Dermis lymphatic vessel endothelial cell (primary cell): ENCODE results near the gene BCL2L12. TPM values are rescaled to one million over a fixed set of nuclear protein-coding genes. Genes with fewer than 3 reads are reported as not detected.

ENCODE experiments used
- total RNA-seq: library from RNA; depleted of rRNA; stranded (reverse); fragments of >200 nt; gene quantifications from 2 replicates; pipeline ENCODE4 v1.2.1, GENCODE V29; 2014

The BCL2L12 gene, protein sequence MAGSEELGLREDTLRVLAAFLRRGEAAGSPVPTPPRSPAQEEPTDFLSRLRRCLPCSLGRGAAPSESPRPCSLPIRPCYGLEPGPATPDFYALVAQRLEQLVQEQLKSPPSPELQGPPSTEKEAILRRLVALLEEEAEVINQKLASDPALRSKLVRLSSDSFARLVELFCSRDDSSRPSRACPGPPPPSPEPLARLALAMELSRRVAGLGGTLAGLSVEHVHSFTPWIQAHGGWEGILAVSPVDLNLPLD
- 2.6 and 3.4 TPM in 2 replicates for total RNA-seq

DNA sequence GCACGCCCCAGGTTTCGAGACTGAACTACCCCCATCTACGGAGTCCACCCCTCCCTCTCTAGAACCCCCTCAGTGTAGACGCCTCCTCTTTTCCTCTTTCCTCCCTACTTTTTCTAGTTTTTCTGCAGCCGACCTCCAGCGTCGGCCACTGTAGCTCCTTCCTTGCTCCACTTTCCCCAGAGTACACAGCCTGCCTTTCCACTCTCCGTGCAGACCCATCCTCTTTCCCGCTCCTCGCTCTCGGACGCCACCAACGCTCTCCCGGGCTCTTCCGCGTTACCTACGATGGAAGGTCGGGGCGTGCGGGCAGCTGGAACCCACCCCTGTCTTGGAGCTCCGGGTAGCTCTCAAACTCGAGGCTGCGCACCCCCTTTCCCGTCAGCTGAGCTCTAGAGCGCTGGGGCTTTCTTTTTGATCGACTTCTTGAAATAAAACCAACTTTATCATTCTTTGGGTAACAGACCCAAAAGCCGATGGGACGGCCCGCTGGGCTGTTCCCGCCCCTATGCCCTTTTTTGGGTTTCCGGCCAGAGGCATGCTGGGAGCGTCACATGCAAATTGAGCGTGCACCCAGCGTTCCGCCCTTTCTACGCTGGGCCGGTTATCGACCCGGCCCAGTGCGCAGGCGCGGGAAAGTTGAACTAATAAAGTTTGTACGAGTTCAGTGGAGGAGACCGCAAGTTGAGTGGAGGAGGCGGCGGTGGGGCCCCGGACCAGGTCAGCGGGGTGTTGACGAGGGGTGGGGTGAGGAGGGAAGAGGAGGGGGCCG, at the start of gene BCL2L12, which contains the start of gene IRF3:
BCL2L12 (plus strand) TSS at position 583 of the 769 bp plus-strand sequence. CDS start 760 bp downstream, outside the sequence.
IRF3 (minus strand) TSS at position 507 of the 769 bp plus-strand sequence. CDS start 1,019 bp downstream, outside the sequence.

DNA sequence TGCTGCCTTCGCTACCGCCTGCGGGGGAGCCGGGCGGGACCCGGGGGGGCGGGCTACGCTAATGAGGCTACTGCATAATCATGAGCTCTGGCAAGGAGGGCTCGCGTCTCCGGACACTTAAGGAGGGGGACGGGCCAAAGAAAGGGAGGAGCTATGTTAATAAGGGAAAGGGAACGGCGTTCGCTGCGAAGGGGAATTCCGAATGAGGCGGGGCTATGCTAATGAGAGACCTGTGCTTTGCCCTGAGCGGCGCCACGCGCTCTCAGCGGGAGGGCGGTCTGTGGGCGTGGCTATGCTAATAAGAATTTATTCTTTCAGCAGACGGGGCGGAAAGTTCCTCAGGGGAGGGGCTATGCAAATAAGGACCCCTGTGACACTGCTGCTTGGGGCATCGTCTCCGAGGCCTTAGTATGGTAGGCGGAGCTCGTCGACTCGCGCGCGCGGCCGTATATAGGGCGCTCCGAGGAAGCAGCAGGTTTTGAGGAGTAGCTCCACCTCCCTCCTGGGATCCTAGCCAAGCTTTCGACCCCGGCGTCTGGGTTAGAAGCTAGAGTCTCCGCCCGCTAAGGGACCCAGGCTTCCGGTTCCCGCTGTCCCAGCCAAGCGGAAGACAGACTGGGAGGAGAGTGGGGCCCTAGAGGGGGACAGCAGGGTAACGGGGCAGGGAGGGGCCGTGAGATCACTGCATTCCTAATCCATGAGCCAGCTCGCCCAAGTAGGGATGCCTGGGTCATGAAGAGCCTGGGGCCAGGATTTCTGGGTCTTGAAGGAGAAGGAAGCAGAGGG, 25.4 kb upstream of the BCL2L12 start, which contains the start of gene RRAS:
RRAS (minus strand) TSS at position 31 of the 786 bp plus-strand sequence. CDS start 45 bp downstream, outside the sequence.

DNA sequence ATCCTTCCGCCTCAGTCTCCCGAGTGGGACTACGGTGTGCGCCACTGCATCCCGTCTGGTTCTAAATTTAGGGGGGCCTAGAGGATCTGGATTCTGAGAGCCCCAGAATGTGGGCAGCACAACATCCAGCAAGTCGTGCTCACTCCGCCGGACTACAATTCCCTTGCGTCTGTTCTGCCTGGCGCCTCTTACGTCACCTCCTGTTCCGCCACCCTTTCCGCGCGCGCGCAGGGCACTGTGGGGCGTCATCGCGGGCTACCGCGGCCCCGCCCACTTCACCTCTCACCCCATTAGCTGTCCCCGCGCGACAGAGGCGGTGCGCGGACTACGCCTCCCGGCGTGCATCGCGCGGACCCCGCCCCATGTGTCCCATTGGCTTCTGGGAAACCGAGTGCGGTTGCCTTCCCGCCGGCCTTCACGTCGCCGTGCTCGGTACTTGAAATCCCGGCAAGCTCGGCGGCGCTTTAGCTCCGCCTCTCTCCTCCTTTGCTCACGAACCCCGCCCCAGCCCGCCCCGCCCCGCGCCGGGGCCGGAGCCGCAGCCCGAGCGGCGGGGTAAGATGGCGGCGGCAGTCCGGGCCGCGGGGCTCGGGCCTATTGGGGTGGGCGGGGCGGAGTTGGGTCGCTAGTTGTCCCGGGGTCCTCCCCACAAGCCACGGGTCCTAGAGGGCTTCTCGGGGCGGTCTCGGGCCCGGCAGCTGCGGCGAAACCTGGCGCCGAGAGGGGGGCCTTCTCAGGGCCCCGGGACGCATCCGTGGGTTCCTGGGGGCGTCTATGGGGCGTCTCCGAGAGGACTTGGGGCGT, 23.8 kb upstream of the BCL2L12 start, which contains the start of gene SCAF1:
SCAF1 (plus strand) TSS at position 522 of the 804 bp plus-strand sequence. CDS start 2,818 bp downstream, outside the sequence.

DNA sequence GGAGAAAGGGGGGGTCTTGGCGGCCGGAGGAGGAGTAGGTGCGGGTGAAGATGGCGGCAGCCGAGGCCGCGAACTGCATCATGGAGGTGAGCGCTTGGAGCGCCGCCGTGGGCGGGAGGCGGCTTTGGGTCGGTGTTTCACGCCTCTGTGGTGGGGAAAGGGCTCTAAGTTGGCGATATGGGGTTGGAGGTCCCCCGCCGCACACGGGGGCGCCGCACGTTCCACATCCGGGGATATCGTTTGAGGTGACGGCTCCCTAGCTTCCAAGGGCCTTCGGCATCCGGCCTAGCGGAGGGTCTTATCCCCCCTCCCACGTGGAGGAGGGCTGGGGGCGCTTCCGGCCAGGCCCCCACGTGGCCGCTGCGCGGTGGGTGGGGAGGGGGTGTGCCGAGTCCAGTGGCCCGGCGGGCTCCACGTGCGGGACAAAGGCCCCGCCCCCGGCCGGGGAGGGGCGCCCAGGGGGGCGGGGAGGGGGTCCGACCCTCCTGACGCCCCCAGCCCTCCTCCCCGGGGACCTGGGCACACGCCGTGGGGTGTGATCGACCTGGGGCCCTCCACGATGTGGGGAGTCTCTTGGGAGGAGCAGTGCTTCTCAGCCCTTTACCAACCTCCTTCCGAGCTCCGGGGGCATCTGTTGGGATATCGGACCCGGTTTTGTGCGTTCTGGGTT, 11.6 kb downstream of the BCL2L12 start, which contains the start of gene PRMT1:
PRMT1 (plus strand) TSS at position 41 of the 670 bp plus-strand sequence; CDS start at position 51, 10 bp downstream.

DNA sequence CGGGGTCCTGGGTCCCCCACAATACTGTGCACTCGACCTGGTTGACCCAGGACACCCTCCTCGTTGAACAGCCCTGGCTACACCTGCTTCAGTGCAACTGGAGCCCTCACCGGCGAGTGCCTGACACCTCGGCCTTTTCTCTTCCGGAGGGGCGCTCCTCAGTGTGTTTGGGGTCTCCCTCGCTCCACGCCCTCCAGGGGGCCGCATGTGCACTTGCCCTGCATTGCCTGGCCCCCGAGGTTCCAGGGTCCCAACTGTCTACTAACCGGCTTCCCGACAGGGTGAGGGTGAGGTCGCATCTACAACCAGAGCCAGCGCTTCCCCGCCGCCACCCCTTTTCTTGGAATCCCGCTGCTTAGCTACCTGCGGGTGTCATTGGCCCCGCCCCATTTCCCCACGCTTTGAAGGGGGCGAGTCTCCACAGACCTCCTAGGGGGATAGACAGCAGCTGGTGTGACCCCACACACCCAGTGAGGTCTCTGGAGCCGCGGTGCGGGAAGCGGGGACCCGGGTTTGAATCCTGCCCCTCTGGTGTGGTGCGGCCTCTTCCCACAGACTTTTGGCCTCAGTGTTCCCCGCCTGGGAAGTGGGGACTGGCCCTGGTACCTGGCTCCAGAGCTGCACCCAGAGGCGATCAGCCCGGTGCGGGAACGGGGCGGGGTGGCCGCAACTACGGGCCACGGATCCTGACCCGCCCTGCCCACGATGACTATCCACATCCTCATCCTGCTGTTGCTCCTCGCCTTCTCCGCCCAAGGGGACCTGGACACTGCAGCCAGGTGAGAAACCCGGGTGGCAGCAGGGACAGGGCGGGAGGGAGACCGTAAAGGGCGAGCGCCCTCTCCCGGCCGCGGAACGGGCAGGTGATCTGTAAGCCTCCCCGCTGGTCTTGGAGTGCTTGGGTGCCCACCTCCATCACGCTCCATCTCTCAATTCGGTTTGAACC, 23.7 kb downstream of the BCL2L12 start, which contains the start of gene ADM5:
ADM5 (plus strand) TSS at position 462 of the 946 bp plus-strand sequence; CDS start at position 706, 244 bp downstream.

DNA sequence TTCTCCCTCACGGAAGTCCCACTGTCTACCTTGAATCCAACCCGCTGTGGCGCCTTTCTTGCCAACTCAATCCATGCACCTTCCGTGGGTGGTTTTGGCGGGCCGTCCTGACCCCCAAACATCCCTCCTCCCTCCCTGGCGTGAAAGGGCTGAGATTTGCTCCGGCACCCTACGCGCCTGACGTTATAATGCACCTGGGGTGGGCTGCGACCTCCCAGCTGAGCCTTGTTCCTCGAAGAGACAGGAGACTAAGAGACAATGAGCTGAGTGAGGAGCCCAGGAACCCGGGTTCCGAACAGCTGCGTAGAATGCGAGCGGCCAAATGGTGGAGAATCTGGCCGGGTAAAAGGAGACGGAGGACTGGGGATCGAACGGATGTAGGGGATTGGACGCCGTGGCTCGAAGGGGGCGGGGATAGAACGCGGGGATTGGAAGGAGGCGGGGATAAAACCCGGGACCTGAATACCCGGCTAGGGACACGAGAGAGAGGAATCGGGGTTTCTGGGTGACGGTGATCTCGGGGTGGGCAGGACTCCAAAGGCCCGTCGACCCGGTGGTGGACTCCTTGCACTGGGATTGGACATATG, 25.0 kb downstream of the BCL2L12 start, which contains the start of gene CPT1C:
CPT1C (plus strand) TSS at position 461 of the 587 bp plus-strand sequence. CDS start 1,137 bp downstream, outside the sequence.

Other genes starting within 250 kb of the BCL2L12 start
- gene PTH2, start 242.5 kb upstream of the BCL2L12 start, total RNA-seq: not detected in 2 replicates
- gene GFY, start 240.5 kb upstream of the BCL2L12 start, total RNA-seq: not detected in 2 replicates
- 0.22 and 0.26 TPM in 2 replicates for gene SLC17A7, start 224.4 kb upstream of the BCL2L12 start, total RNA-seq
- 141 and 154 TPM in 2 replicates for gene PIH1D1, start 214.1 kb upstream of the BCL2L12 start, total RNA-seq
- 54.6 and 58.0 TPM in 2 replicates for gene ALDH16A1, start 212.7 kb upstream of the BCL2L12 start, total RNA-seq
- gene FLT3LG, start 191.7 kb upstream of the BCL2L12 start, total RNA-seq: 0.60 and 1.4 TPM in 2 replicates
- 4,546 and 5,479 TPM in 2 replicates for gene RPL13A, start 178.3 kb upstream of the BCL2L12 start, total RNA-seq
- gene RPS11, start 169.5 kb upstream of the BCL2L12 start, total RNA-seq: 2,954 and 3,854 TPM in 2 replicates
- gene FCGRT, start 153.3 kb upstream of the BCL2L12 start, total RNA-seq: 152 and 195 TPM in 2 replicates
- 3.7 and 7.8 TPM in 2 replicates for gene RCN3, start 137.9 kb upstream of the BCL2L12 start, total RNA-seq
- 83.2 and 95.1 TPM in 2 replicates for gene NOSIP, start 85.4 kb upstream of the BCL2L12 start, total RNA-seq
- 9.0 and 12.1 TPM in 2 replicates for gene PRRG2, start 84.6 kb upstream of the BCL2L12 start, total RNA-seq
- gene PRR12, start 74.8 kb upstream of the BCL2L12 start, total RNA-seq: 1.0 and 1.6 TPM in 2 replicates
- 13.0 and 20.7 TPM in 2 replicates for gene RRAS, start 25.8 kb upstream of the BCL2L12 start, total RNA-seq
- 4.3 and 4.9 TPM in 2 replicates for gene SCAF1, start 23.7 kb upstream of the BCL2L12 start, total RNA-seq
- gene IRF3, start 76 bp upstream of the BCL2L12 start, total RNA-seq: 28.6 and 36.0 TPM in 2 replicates
- 308 and 326 TPM in 2 replicates for gene PRMT1, start 11.3 kb downstream of the BCL2L12 start, total RNA-seq
- 0.22 and 0.52 TPM in 2 replicates for gene ADM5, start 23.7 kb downstream of the BCL2L12 start, total RNA-seq
- gene CPT1C, start 25.2 kb downstream of the BCL2L12 start, total RNA-seq: 11.8 and 12.5 TPM in 2 replicates
- under 0.01 TPM in 2 replicates for gene TSKS, start 97.4 kb downstream of the BCL2L12 start, total RNA-seq
- gene AP2A1, start 101.1 kb downstream of the BCL2L12 start, total RNA-seq: 41.2 and 50.7 TPM in 2 replicates
- 12.2 and 14.2 TPM in 2 replicates for gene FUZ, start 147.4 kb downstream of the BCL2L12 start, total RNA-seq
- gene MED25, start 152.4 kb downstream of the BCL2L12 start, total RNA-seq: 11.1 and 12.6 TPM in 2 replicates
- gene PTOV1, start 185.2 kb downstream of the BCL2L12 start, total RNA-seq: 43.1 and 44.1 TPM in 2 replicates
- gene PNKP, start 201.6 kb downstream of the BCL2L12 start, total RNA-seq: 30.9 and 31.3 TPM in 2 replicates
- gene AKT1S1, start 211.4 kb downstream of the BCL2L12 start, total RNA-seq: 5.9 and 6.8 TPM in 2 replicates
- 5.2 and 7.2 TPM in 2 replicates for gene TBC1D17, start 211.8 kb downstream of the BCL2L12 start, total RNA-seq
- 0.52 and 1.6 TPM in 2 replicates for gene IL4I1, start 231.0 kb downstream of the BCL2L12 start, total RNA-seq